K562 treated with DMSO at 1 percent for 4 hours (cell line): ENCODE data around the gene CYP26C1. TPM values are rescaled to one million over a fixed set of nuclear protein-coding genes. Genes with fewer than 3 reads are reported as not detected.

Experiments
- total RNA-seq: library from RNA; unstranded; fragments of 300-600 nt; gene quantifications from 2 replicates; pipeline ENCODE4 v1.2.3, GENCODE V29; 2022; ENCODE audit not compliant: insufficient read depth

The CYP26C1 gene, protein sequence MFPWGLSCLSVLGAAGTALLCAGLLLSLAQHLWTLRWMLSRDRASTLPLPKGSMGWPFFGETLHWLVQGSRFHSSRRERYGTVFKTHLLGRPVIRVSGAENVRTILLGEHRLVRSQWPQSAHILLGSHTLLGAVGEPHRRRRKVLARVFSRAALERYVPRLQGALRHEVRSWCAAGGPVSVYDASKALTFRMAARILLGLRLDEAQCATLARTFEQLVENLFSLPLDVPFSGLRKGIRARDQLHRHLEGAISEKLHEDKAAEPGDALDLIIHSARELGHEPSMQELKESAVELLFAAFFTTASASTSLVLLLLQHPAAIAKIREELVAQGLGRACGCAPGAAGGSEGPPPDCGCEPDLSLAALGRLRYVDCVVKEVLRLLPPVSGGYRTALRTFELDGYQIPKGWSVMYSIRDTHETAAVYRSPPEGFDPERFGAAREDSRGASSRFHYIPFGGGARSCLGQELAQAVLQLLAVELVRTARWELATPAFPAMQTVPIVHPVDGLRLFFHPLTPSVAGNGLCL
- not detected in 2 replicates for total RNA-seq

DNA sequence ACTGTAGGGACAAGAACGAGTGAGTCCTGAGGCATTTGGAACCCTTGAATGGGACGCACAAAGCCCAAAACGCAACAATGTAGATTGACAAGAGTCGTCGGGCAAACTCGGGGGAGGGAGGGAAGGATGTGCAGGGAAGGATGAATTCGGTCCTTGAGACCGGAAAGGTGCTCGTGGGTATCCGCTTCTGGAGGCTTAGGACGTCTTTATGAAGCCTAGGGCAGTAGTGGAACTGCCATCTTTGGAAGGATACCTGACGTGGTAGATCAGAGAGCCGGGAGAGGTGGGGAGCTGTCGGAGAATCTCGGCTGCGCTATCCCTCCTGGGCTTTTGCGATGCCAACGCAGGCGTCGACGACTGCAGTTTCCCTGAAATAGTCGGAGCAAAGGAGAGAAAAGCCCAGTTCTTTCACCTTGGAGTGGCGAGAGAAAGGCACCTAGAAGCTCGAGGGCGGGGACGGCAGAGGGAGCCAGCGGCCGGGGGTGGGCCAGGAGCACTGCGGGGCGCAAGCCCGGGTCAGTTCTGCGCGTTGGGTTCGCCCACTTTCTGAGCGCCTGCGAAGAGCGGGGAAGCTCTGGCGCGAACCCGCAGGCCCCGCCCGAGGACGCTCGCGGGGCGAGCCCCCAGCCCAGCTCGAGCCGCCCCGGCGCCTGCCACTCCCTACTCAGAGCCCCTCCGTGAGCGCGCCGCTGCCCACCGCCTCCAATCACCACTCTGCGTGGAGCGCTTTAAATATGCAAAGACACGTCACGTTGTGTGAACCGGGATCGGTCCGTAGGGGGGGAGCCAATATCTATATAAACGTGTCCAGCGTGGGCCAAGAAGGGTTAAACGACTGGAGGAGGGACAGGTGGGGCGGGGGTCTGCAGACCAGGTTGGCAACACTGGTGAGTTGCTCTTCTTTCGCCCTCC is at the start of gene CYP26C1:
CYP26C1 (plus strand) TSS at position 824 of the 912 bp plus-strand sequence. CDS start 466 bp downstream, outside the sequence.

DNA sequence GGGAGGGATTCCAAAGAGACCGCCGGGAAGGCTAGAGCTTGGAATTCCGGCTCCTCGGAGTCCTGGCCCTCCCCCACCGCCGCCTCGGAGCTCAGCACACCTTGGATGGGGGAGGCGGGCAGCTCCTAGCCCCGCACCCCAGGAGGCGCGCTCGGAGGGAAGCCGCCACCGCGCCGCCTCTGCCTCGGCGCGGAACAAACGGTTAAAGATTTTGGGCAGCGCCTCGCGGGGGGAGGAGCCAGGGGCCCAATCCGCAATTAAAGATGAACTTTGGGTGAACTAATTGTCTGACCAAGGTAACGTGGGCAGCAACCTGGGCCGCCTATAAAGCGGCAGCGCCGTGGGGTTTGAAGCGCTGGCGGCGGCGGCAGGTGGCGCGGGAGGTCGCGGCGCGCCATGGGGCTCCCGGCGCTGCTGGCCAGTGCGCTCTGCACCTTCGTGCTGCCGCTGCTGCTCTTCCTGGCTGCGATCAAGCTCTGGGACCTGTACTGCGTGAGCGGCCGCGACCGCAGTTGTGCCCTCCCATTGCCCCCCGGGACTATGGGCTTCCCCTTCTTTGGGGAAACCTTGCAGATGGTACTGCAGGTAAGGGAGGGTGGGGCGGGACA is 13.0 kb downstream of the CYP26C1 start, which contains the start of gene CYP26A1:
CYP26A1 (plus strand) TSS at position 355 of the 608 bp plus-strand sequence; CDS start at position 397, 42 bp downstream.

Other genes with a start within 250 kb of the CYP26C1 start
- 56.0 and 340 TPM in 2 replicates for gene EXOC6, start 212.3 kb upstream of the CYP26C1 start, total RNA-seq
- gene CYP26A1, start 13.1 kb downstream of the CYP26C1 start, total RNA-seq, result 1.8 and 2.9 TPM in 2 replicates